ENCODE data around the gene DBX1.

Gene DBX1

DNA sequence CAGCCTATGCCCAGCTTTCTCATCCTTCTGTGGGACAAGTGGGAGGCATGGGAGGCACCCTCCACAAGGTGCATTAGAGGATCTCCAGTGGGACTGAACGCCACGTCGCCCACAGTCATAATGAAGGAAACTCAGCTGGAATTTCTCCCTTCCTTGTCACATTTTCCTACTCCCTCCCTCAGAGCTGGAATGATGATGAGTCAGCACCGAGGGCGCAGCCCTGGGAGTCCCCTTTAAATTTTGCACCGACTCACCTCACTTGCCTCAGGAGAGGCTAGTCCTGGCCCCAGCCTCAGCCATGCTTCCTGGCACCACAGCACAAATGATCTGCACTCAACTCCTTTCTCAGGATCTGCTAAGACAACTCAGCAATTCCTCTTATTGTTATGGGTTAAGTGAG, 34.3 kb downstream of the DBX1 start:
- DNase-seq (ENCODE audit: low read depth in 2 of 2), result no peak

DNA sequence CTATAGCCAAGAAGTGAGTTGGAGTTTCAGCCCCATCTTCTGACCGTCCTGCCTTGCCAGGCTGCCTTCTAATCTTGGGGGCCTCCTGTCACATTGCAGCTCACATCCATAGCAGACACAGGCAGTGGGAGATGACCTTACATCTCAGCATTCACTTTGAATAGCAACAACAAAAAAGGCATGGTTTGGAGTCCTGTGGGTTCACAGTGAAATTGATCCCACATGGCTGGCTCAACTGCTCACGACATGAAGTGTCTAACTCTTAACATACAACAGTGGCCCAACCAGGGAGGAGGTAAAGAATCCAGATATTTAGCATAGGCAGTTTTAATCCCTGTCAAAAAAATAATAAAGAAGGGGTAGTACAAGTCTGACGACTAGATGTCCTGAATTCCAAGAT, 38.1 kb downstream of the DBX1 start:
- DNase-seq (ENCODE audit: low read depth in 2 of 2), result no peak

DNA sequence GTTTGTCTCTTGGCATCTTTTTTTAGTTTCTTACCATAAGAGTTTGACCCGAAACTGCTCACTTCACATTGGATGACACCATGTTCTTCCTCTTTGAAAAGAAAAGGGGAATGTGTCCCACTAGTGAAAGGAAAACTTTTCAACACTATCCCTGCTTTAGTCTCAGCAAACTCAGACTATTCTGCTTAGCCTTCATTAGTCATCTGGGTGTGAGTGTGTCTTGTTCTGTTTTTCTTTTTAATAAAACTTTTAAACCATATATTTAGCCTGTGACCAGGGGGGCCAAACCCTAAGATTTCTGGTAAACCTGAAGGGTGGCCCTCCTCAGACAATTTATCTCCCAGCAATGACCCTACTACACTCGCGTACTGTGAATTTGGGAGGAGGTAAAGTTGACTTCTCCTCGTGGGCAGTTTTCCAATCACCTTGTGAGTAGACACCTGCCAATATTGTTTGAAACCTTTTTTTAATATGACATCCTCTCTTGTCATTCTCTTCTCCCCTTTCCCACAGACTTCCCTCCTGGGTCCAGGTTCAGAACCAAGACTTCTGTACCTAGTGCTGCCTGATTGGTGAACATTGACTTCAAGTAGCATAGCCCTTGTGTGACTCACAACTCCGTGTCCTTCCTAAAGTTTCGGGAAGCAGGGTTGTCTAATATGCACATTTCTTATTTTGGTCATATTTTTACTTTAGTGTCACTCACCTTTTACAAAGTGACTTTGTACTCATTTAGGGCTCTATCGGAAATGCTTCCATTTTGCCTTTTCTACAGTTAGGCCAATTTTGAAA, 39.9 kb downstream of the DBX1 start:
- DNase-seq (ENCODE audit: low read depth in 2 of 2), result no peak

GRCh38 chr11:20119315-20119714, 41.0 kb downstream of the DBX1 start:
- no peak for DNase-seq (ENCODE audit: low read depth in 2 of 2)

- DNase-seq (ENCODE audit: low read depth in 2 of 2), result no peak
Measured at GRCh38 chr11:20118209-20118608, 42.1 kb downstream of the DBX1 start.

- no peak for DNase-seq (ENCODE audit: low read depth in 2 of 2)
Measured at GRCh38 chr11:20117291-20117690, 43.0 kb downstream of the DBX1 start.

GRCh38 chr11:20116825-20117224, 43.5 kb downstream of the DBX1 start:
- DNase-seq (ENCODE audit: low read depth in 2 of 2), result no peak

DNA sequence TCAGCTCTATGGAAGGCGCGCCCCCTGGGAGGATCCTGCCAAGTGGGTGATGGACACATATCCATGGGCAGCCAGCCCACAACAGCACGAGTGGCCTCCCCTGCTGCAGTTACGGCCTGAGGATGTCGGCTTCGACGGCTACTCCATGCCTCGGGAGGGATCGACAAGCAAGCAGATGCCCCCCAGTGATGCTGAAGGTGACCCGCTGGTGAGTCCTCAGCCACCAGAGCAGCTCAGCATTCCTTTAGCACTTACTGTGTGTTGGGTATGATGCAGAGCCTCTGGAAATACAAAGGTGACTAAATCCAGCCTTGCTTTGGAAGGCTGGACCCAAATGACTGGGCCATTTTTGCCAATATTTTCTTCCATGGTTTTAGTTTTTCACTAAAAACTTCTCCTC, 45.7 kb downstream of the DBX1 start:
- no peak for DNase-seq (ENCODE audit: low read depth in 2 of 2)

- DNase-seq (ENCODE audit: low read depth in 2 of 2), result no peak
Measured at GRCh38 chr11:20113149-20113438, 47.2 kb downstream of the DBX1 start.

DNA sequence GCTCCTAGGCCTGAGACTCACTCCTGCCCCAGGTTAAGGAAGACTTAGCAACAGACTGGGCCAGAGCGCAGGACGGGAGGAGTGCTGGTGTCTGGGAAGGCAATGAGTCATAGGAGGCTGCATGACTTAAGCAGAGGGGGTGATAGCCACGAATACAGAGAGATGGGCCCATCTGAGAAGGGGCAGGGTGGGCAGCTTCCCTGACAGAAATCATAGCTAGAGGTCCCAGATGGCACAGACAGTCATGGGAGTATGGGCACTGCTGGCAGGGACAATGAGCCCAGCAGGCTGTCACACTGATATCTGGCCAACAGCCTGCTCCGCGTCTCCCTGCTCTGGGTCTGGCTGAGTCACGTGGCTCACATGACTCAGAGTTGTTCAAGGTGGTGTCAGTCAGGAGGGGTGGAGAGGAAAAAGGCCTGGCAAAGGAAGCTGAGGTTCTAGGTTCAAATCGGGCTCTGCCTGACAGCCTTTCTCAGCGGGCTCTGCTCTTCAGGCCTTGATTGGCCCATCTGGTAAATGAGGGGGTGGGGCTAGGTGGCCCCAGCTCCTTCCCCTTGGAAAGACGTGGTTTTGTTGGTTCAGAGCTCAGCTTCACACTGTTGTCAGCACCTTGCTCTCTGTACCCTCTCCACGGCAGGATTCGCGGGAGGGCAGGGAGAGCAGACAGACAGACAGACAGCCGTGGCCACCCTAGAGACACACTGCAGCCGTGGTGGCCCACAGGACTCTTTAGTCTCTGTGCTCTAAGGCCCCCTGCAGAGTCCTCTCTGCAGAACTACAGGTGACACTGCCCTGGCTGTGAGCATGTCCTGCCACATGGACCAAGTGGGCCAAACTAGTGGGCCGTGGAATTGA, 47.8 kb downstream of the DBX1 start:
- no peak for DNase-seq (ENCODE audit: low read depth in 2 of 2)

DNA sequence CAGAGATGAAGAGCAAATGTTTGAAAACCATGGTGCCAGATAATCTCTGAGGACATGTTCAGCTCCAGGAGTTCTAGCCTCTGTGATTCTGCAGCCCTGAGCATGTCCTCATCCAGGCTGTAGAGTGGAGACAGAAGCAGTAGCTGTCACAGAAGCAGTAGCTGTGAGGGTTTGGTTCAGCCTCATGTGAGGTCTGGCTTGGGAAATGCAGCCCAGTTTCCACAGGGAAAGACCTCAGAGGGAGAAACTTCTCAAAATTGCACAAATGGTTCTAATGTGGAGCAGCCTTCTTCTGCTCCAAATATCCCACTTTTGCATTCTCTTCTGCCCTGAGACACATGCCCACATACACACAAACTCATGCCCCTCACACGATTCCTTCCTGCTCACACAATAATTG, 48.4 kb downstream of the DBX1 start:
- DNase-seq (ENCODE audit: low read depth in 2 of 2), result no peak

GRCh38 chr11:20110908-20111669, 49.2 kb downstream of the DBX1 start:
- DNase-seq (ENCODE audit: low read depth in 2 of 2), result no peak

DNA sequence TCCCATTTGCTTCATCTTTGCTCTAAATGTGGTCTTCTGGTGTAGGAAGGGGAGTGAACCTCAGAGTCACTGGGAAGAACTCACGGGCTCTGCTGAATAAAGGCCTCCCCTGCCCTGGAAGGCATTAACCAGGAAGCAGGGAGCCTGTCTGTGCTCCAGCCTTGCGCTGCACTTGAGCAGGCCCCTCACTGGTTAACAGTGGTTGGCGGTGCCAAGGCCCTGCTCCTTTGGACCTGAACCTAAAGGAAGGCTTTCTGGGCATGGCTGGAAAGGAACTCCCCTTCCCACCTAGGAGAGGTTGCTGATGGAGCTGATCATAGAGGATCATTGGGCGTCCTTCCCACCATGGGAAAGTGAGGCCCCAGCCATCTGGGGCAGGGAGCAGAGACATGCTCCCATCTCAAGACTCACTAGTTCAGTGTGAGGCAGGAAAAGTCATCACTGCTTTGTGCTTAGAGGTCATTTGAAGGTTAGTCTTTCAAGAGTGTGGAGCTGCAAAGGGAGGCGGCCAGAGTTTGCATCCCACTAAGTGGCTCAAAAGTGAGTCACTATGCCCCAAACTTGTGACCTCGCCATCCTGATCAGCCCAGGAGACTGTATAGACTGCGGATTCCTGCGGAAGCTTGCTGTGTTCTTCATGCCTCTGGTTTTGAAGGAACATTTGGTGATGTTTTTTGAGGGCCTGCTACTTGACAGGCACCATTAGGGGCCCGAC, 50.4 kb downstream of the DBX1 start:
- no peak for DNase-seq (ENCODE audit: low read depth in 2 of 2)

All from activated CD4-positive, alpha-beta T cell treated with anti-CD3 and anti-CD28 coated beads for 24 hours (primary cell).